Prostate gland (tissue), 2 donors: Measurements from ENCODE around the gene KRABD2.

Experiments used
- DNase-seq: peaks from one replicate; pipeline ENCODE4 v3.0.0-alpha.2; 2019; ENCODE audit warnings: low spot score
- H3K27ac ChIP-seq, 2 donors: fragments of 200-600 bp; sonication (generic); 2 replicates each; pipeline ENCODE4 v1.5.1; 2017 to 2019
- H3K27me3 ChIP-seq: fragments of 200-600 bp; sonication (generic); replicated peaks from 2 replicates; pipeline ENCODE4 v1.5.1; 2019; ENCODE audit not compliant: insufficient read depth
- H3K36me3 ChIP-seq, 2 donors: fragments of 200-600 bp; sonication (generic); 1 replicate in 1 of 2; 2 replicates in 1 of 2; pipeline versions ENCODE4 v1.5.1 to v1.8.1; 2017 to 2019
- H3K4me1 ChIP-seq: fragments of 200-600 bp; sonication (generic); replicated peaks from 2 replicates; pipeline ENCODE4 v1.5.1; 2019
- H3K4me3 ChIP-seq, 2 donors: fragments of 200-600 bp; sonication (generic); 2 replicates each; pipeline ENCODE4 v1.5.1; 2017 to 2019
- H3K9me3 ChIP-seq: fragments of 200-600 bp; sonication (generic); 2 replicates; pipeline ENCODE4 v1.5.1; 2017
- POLR2A ChIP-seq: fragments of 450-650 bp; IDR thresholded peaks from one replicate; pipeline ENCODE4 v1.6.1; 2016; ENCODE audit warnings: antibody characterized with exemption, mild to moderate bottlenecking
- POLR2AphosphoS5 ChIP-seq: sonication (generic); formaldehyde crosslinking; IDR thresholded peaks from one replicate; pipeline ENCODE4 v1.6.1; 2017; ENCODE audit warnings: antibody characterized with exemption
- WGBS: methylation state at CpG from one replicate; pipeline ENCODE4 v1.1.5; 2018; 5-methylcytosine and 5-hydroxymethylcytosine counted together
- intact Hi-C: fragments of 100-400 bp; cut with DNase I; formaldehyde crosslinking; loops from one replicate; pipeline ENCODE4 v1.14.2; 2022
- TF ChIP-seq, protein P1 (sequence below), 4 experiments: fragments of 200-600 bp in 2 of 4; fragments of 450-650 bp in 2 of 4; sonication (generic) in 2 of 4; IDR thresholded peaks; 1 replicate in 3 of 4; 2 replicates in 1 of 4; pipeline ENCODE4 v1.5.1; 2016 to 2019; ENCODE audit warnings: antibody characterized with exemption in 4 of 4, mild to moderate bottlenecking in 2 of 4, moderate library complexity in 2 of 4

The KRABD2 gene

DNA sequence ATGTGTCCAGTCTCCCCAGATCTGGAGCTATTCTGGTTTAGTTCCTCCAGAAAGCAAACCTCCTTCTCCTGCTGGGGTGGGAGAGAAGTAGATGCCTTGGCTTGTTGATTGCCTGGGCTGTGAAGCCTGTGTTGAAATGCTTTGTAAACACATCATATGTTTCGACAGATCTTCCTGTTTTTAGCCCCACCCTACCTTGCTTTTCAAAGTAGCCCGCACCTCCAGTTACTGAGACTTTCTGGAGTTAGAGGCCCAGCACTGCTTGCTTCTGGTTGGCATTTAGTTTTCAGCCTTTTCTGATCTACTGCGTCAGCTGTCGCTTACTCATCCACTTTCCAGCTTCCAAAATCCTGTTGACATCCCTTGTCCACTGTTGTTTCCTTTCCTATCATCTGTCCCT, 41.3 kb upstream of the KRABD2 start:
- intact Hi-C loops, result no loop called here

DNA sequence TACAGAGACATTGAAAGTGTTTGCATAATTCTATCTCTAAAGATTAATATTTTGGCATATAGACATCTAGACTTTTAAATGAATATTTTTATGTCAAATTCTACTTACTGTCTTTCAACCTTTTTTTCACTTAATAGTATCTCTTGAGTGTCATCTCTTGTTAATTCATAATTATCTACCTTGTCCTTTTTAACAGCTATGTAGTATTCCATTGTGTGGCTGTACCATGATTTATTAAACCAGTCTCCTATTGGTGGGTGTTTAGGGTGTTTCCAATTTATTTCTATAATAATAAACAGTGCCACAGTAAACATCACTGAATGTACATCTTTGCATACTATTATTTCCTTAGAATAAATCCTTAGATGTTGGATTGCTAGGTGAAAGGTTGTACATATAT, 37.4 kb upstream of the KRABD2 start:
- Histone ChIP-seq H3K36me3 (no peaks in the 10 kb centered on the region), H3K27ac (no peak overlapping the region), H3K27me3 (no peaks in the 10 kb centered on the region), H3K9me3 (no peaks in the 10 kb centered on the region), H3K4me3 (no peak overlapping the region), H3K4me1 (no peaks in the 10 kb centered on the region)
- intact Hi-C loops, result no loop called here
- no peak for DNase-seq
- TF ChIP-seq POLR2A (no peak), POLR2AphosphoS5 (no peak)
- TF ChIP-seq, protein P1, sequence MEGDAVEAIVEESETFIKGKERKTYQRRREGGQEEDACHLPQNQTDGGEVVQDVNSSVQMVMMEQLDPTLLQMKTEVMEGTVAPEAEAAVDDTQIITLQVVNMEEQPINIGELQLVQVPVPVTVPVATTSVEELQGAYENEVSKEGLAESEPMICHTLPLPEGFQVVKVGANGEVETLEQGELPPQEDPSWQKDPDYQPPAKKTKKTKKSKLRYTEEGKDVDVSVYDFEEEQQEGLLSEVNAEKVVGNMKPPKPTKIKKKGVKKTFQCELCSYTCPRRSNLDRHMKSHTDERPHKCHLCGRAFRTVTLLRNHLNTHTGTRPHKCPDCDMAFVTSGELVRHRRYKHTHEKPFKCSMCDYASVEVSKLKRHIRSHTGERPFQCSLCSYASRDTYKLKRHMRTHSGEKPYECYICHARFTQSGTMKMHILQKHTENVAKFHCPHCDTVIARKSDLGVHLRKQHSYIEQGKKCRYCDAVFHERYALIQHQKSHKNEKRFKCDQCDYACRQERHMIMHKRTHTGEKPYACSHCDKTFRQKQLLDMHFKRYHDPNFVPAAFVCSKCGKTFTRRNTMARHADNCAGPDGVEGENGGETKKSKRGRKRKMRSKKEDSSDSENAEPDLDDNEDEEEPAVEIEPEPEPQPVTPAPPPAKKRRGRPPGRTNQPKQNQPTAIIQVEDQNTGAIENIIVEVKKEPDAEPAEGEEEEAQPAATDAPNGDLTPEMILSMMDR (IDR thresholded peaks at IDR 0.05), result no peak

More for the DNA sequence above, 41.3 kb upstream of the KRABD2 start:
- WGBS, result 70% methylated on average over 4 of the region's 4 CpGs
- Histone ChIP-seq H3K27ac (no peak overlapping the region), H3K9me3 (no peaks in the 10 kb centered on the region), H3K36me3 (no peaks in the 10 kb centered on the region), H3K27me3 (no peaks in the 10 kb centered on the region), H3K4me3 (no peak overlapping the region), H3K4me1 (no peaks in the 10 kb centered on the region)
- TF ChIP-seq POLR2A (no peak), POLR2AphosphoS5 (no peak)
- TF ChIP-seq, protein P1 (IDR thresholded peaks at IDR 0.05), result no peak
- DNase-seq, result no peak

DNA sequence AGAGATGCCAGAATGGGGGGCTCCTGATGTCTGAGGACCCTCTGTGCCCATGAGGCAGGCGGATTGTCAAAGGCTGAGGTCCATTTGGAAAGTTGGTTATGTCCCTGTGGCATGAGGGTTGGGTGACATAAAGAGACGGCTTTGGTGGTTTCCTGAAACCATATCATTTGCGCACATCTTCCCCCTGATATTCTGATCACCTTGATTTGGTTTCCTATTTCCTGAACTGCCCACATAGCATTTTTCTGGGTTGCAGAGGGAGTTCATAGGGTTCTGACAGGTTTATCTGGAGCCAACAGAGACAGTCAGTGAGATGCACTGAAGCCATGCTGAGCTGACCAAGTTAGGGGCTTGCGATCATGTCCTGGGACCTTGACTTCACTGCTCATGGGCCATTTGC, 36.8 kb upstream of the KRABD2 start:
- intact Hi-C loops, result no loop called here
- Histone ChIP-seq H3K36me3 (no peaks in the 10 kb centered on the region), H3K4me3 (no peak overlapping the region), H3K27ac (no peak overlapping the region), H3K27me3 (no peaks in the 10 kb centered on the region), H3K4me1 (no peaks in the 10 kb centered on the region), H3K9me3 (no peaks in the 10 kb centered on the region)
- TF ChIP-seq POLR2A (no peak), POLR2AphosphoS5 (no peak)
- TF ChIP-seq, protein P1 (IDR thresholded peaks at IDR 0.05), result no peak
- DNase-seq, result no peak
- 79% methylated on average over 4 of the region's 4 CpGs for WGBS

DNA sequence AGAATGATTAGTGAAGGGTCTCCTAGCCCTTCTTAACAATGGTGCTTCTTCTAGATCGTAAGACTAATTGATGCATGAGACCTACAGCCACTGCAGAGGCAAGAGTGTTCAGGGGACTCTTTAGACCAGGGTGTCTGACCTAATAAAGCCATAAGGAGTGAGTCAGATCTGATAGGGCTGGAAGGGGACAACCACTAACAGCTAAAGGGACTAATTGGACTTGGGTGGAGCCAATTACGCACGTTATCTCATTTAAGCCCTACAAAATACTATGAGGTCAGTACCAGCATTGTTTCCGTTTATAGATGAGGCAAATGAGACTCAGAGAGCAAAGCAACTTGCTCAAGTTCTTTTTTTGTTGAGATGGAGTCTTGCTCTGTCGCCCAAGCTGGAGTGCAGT, 35.6 kb upstream of the KRABD2 start:
- Histone ChIP-seq H3K27ac (no peak overlapping the region), H3K36me3 (no peaks in the 10 kb centered on the region), H3K27me3 (no peaks in the 10 kb centered on the region), H3K4me3 (no peak overlapping the region), H3K4me1 (no peaks in the 10 kb centered on the region), H3K9me3 (no peaks in the 10 kb centered on the region)
- no peak for DNase-seq
- intact Hi-C loops, result no loop called here
- 78% methylated on average over 5 of the region's 5 CpGs for WGBS
- no peak for TF ChIP-seq POLR2AphosphoS5
- TF ChIP-seq, protein P1 (IDR thresholded peaks at IDR 0.05), result no peak
- TF ChIP-seq POLR2A, result no peak

DNA sequence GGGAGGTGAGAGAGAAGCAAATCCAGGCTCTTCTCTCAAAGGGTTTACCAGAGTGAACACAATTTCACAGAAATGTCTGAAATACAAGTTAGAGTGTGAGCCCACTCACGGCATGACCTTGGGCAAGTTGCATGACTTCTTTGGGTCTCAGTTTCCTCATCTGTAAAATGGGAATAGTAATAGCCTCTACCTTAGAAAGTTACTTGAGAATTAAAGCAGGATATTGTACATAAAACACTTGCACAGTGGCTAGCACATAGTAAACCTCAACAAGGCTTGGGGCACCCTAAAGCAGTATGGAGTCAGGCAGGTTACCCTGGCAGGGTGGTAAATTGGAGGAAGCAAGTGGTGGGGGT, 34.4 kb upstream of the KRABD2 start:
- DNase-seq, result no peak
- Histone ChIP-seq H3K27ac (no peak overlapping the region), H3K9me3 (no peaks in the 10 kb centered on the region), H3K36me3 (no peaks in the 10 kb centered on the region), H3K4me1 (no peaks in the 10 kb centered on the region), H3K27me3 (no peaks in the 10 kb centered on the region), H3K4me3 (no peak overlapping the region)
- intact Hi-C loops, result loop anchor here (2.0 kb wide), 1 partner anchor 336 kb away; no protein-coding TSS in a partner anchor
- TF ChIP-seq, protein P1 (IDR thresholded peaks at IDR 0.05), result no peak
- TF ChIP-seq POLR2A (no peak), POLR2AphosphoS5 (no peak)
- 89% methylated on average over 1 of the region's 1 CpG for WGBS
